Measurements from ENCODE around the gene CNTNAP2. TPM values are rescaled to one million over a fixed set of nuclear protein-coding genes. Genes with fewer than 3 reads are reported as not detected.

The CNTNAP2 gene
- total RNA-seq, 4 donors from 2014 or later: not detected

DNA sequence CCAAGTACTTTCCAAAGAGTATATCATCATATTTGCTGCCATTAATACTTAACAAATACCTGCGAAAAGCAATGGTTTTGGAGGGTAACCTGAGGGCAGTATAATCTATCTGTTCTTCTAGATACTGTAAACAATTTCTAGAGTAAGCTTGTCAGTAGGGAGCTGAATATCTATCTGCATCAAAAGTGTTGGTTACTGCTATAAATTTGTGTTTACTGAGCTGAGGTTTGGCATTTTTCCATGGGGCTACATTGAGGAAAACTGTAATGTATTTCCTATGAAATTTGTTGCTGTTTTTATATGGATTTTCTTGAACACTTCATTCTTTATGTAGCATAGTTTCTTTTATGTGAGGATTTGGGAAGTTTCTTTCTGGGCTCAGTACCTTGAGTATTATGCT, 913.4 kb downstream of the CNTNAP2 start:
- H3K27ac ChIP-seq: no peak overlapping the region
- H3K9me3 ChIP-seq: no peaks in the 10 kb centered on the region
- in situ Hi-C loops (cut with MboI; ENCODE audit: low sequenced_read_pairs in 4 of 4) (no loop called here), intact Hi-C loops (cut with DNase I; ENCODE audit: low total_unique reads) (no loop called here)
- no peak overlapping the region for H3K4me3 ChIP-seq
- DNase-seq (no peak), ATAC-seq (no peak)
- H3K4me1 ChIP-seq: no peaks in the 10 kb centered on the region
- no peaks in the 10 kb centered on the region for H3K27me3 ChIP-seq
- H3K36me3 ChIP-seq: no peaks in the 10 kb centered on the region
- no peak for TF ChIP-seq POLR2A (IDR thresholded peaks at IDR 0.05)
- TF ChIP-seq CTCF (IDR thresholded peaks at IDR 0.05 in 4 of 5, conservative IDR thresholded peaks at IDR 0.05 in 1 of 5): no peak

DNA sequence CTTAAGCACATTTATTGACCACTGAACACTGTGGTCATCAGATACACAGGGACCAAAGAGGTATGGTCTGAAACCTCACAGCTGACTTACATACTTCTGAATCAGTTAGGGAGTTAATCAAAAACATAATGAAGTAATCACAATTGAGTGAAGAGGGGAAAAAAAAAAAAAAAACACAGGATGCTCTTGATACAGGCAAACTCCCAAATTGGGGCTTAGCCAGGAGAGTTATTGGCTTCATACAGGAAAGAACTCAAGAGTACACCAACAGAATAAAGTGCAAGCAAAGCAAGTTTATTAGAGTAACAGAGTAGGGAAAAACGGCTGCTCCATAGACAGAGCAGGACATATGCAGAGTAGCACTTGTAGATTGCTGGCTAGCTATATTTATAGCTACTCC, 917.0 kb downstream of the CNTNAP2 start:
- Histone ChIP-seq H3K27me3 (no peaks in the 10 kb centered on the region), H3K4me3 (no peak overlapping the region), H3K36me3 (no peaks in the 10 kb centered on the region), H3K27ac (no peak overlapping the region), H3K9me3 (no peaks in the 10 kb centered on the region), H3K4me1 (no peaks in the 10 kb centered on the region)
- no peak for TF ChIP-seq CTCF (IDR thresholded peaks at IDR 0.05 in 4 of 5, conservative IDR thresholded peaks at IDR 0.05 in 1 of 5)
- DNase-seq (no peak), ATAC-seq (no peak)
- intact Hi-C loops (cut with DNase I; ENCODE audit: low total_unique reads) (no loop called here), in situ Hi-C loops (cut with MboI; ENCODE audit: low sequenced_read_pairs in 4 of 4) (no loop called here)

DNA sequence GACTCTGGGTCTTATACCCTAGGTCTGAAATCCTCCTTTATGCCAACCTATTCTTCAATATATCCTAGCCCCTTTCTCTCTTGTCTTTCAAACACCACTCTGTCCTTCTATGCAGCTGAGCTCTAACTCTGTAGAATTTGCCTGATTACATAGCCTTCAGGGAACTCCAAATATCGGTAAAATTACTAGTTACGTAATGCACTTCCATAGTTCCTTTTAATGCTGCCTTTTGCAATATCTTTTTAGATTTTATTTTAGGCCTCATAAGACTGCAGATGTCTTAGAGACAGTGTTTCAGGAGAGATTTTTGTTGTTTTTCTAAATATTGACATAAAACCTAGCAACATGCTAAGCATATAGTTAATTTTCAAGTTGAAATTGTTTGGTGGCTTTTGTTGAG, 924.8 kb downstream of the CNTNAP2 start:
- no peak overlapping the region for H3K27ac ChIP-seq
- ATAC-seq: no peak
- TF ChIP-seq CTCF (IDR thresholded peaks at IDR 0.05 in 4 of 5, conservative IDR thresholded peaks at IDR 0.05 in 1 of 5) (no peak), POLR2A (IDR thresholded peaks at IDR 0.05) (no peak)
- H3K36me3 ChIP-seq: no peaks in the 10 kb centered on the region
- intact Hi-C loops (cut with DNase I; ENCODE audit: low total_unique reads) (no loop called here), in situ Hi-C loops (cut with MboI; ENCODE audit: low sequenced_read_pairs in 4 of 4) (no loop called here)
- no peaks in the 10 kb centered on the region for H3K27me3 ChIP-seq
- no peak for DNase-seq
- no peaks in the 10 kb centered on the region for H3K9me3 ChIP-seq
- no peak overlapping the region for H3K4me3 ChIP-seq
- no peaks in the 10 kb centered on the region for H3K4me1 ChIP-seq

DNA sequence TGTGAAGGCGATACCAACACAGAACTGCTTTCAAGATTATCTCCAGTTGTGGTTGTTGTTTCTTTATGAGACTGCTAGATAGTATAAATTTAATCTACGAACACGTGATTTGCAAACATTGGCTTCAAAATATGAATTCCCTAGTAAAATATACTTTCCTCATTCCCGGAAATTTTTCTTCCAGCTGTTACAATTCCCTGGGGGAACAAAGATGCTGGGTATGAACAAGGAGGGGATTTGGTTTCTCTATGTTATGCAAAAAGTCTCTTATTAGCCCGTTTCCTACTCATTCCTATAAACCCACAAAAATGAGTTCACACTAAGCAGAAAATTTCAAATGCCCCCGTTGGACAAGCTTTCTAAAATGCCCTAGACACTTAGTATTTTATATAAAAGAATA, 928.3 kb downstream of the CNTNAP2 start:
- Histone ChIP-seq H3K36me3 (no peaks in the 10 kb centered on the region), H3K4me1 (no peaks in the 10 kb centered on the region), H3K9me3 (no peaks in the 10 kb centered on the region), H3K4me3 (no peak overlapping the region), H3K27ac (no peak overlapping the region), H3K27me3 (no peaks in the 10 kb centered on the region)
- intact Hi-C loops (cut with DNase I; ENCODE audit: low total_unique reads) (no loop called here), in situ Hi-C loops (cut with MboI; ENCODE audit: low sequenced_read_pairs in 4 of 4) (no loop called here)
- ATAC-seq (no peak), DNase-seq (no peak)
- TF ChIP-seq POLR2A (IDR thresholded peaks at IDR 0.05) (no peak), CTCF (IDR thresholded peaks at IDR 0.05 in 4 of 5, conservative IDR thresholded peaks at IDR 0.05 in 1 of 5) (no peak)

DNA sequence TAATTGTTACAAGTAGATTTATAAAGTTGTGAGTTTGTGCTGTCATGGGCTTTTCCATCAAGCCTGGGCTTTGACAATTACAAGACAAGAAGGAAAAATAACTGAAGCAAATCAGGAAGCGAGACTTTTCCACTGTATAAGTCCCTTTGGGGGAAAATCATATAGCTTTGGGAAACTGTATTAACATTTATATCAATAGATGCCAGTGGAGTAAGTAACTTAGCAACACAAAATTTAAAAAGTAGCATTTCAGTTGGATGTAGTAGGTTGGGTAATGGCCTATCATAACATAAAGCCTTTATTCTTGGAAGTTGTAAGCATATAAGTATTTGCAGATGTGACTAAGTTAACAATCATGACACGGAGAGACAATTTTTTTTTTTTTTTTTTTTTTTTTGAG, 931.1 kb downstream of the CNTNAP2 start:
- no peaks in the 10 kb centered on the region for H3K4me1 ChIP-seq
- H3K4me3 ChIP-seq: no peak overlapping the region
- H3K9me3 ChIP-seq: no peaks in the 10 kb centered on the region
- TF ChIP-seq POLR2A (IDR thresholded peaks at IDR 0.05): no peak
- no peak for TF ChIP-seq CTCF (IDR thresholded peaks at IDR 0.05 in 4 of 5, conservative IDR thresholded peaks at IDR 0.05 in 1 of 5)
- DNase-seq: no peak
- intact Hi-C loops (cut with DNase I; ENCODE audit: low total_unique reads): no loop called here
- in situ Hi-C loops (cut with MboI; ENCODE audit: low sequenced_read_pairs in 4 of 4): no loop called here
- no peak overlapping the region for H3K27ac ChIP-seq
- no peaks in the 10 kb centered on the region for H3K27me3 ChIP-seq
- H3K36me3 ChIP-seq: no peaks in the 10 kb centered on the region
- ATAC-seq: no peak

Measured in gastrocnemius medialis (tissue), 4 donors.